ENCODE data around the gene SEZ6L.

SEZ6L gene

DNA sequence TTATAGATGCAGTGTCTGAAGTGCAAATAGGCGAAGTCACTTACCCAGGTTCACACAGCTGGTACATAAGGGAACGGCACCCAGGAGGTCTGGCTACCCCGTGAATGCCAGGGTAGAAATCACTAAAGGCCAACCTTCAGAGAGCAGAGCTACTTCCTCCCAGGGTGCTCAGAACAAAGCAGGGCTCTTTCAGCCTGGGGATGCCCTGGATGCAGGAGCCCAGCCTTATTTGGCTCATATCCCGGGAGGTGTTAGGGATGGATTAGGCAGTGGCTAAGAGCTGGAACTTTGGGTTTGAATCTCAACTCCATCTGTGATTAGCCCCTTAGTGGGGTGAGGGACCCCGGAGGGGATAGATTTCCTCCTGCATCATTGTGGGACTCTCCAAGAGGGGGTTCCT, 226.7 kb downstream of the SEZ6L start:
- H3K4me1 ChIP-seq (ENCODE audit: low read depth, poor library complexity, severe bottlenecking) = no peaks in the 10 kb centered on the region
- no peak overlapping the region for H3K27ac ChIP-seq
- no peak overlapping the region for H2AFZ ChIP-seq (ENCODE audit: low read depth)
- H3K36me3 ChIP-seq (ENCODE audit: insufficient read depth) = no peaks in the 10 kb centered on the region
- no peaks in the 10 kb centered on the region for H3K27me3 ChIP-seq (ENCODE audit: insufficient read depth, low read depth)
- no peak overlapping the region for H3K4me2 ChIP-seq
- no peak overlapping the region for H3K4me3 ChIP-seq (IDR thresholded peaks at IDR 0.05; ENCODE audit: insufficient read depth, low read depth, low read length)
- no peaks in the 10 kb centered on the region for H3K79me2 ChIP-seq (ENCODE audit: insufficient read depth, low read depth)
- H3K9ac ChIP-seq = no peak overlapping the region
- H4K20me1 ChIP-seq (ENCODE audit: insufficient read depth) = no peaks in the 10 kb centered on the region
- TF ChIP-seq, protein P1, sequence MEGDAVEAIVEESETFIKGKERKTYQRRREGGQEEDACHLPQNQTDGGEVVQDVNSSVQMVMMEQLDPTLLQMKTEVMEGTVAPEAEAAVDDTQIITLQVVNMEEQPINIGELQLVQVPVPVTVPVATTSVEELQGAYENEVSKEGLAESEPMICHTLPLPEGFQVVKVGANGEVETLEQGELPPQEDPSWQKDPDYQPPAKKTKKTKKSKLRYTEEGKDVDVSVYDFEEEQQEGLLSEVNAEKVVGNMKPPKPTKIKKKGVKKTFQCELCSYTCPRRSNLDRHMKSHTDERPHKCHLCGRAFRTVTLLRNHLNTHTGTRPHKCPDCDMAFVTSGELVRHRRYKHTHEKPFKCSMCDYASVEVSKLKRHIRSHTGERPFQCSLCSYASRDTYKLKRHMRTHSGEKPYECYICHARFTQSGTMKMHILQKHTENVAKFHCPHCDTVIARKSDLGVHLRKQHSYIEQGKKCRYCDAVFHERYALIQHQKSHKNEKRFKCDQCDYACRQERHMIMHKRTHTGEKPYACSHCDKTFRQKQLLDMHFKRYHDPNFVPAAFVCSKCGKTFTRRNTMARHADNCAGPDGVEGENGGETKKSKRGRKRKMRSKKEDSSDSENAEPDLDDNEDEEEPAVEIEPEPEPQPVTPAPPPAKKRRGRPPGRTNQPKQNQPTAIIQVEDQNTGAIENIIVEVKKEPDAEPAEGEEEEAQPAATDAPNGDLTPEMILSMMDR (conservative IDR thresholded peaks at IDR 0.05; ENCODE audit: low read depth, low read length) = no peak

DNA sequence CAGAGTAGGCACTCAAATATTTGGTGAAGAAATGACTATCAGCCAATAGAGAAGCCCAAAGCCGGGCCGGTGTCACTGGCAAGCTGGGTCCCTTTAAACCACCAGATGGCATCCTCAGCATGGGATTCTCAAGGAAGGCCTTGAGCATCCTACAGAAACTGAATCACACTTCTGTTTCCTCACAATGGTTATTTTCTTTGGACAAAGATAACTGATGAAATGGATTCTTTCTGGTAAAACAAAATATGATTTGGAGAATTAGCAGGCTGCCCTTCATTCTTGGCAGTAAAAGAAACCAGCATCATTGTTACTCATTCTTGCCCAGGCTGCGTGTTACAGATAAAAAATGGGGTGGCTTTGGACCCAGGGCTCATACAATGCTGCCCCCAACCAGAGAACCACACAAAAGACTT, 229.5 kb downstream of the SEZ6L start:
- no peaks in the 10 kb centered on the region for H3K79me2 ChIP-seq (ENCODE audit: insufficient read depth, low read depth)
- no peak overlapping the region for H3K4me3 ChIP-seq (IDR thresholded peaks at IDR 0.05; ENCODE audit: insufficient read depth, low read depth, low read length)
- no peak overlapping the region for H3K9ac ChIP-seq
- TF ChIP-seq, protein P1 (conservative IDR thresholded peaks at IDR 0.05; ENCODE audit: low read depth, low read length) = peak; percentile 50; the same call in 1 of the 2 replicates
- H4K20me1 ChIP-seq (ENCODE audit: insufficient read depth) = no peaks in the 10 kb centered on the region
- no peak overlapping the region for H2AFZ ChIP-seq (ENCODE audit: low read depth)
- H3K27me3 ChIP-seq (ENCODE audit: insufficient read depth, low read depth) = no peaks in the 10 kb centered on the region
- H3K4me1 ChIP-seq (ENCODE audit: low read depth, poor library complexity, severe bottlenecking) = no peaks in the 10 kb centered on the region
- H3K27ac ChIP-seq = no peak overlapping the region
- no peak overlapping the region for H3K4me2 ChIP-seq
- no peaks in the 10 kb centered on the region for H3K36me3 ChIP-seq (ENCODE audit: insufficient read depth)

DNA sequence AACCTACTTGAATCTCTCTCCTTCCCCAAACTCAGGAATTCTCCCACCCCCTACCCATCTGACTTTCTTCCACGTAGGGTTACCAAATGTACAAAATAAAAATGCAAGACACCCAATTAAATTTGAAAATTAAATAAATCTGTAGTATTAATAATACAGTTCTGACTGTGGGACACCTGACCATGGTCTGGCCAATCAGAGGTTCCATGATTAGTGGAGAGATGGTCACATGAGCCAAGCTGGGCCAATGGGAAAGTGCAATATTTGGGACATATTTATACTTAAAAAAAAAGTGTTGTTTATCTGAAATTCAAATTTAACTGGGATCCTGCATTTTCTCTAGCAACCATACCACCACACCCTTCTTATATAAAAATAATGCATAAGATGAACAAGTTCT, 230.0 kb downstream of the SEZ6L start:
- Histone ChIP-seq H3K4me3 (IDR thresholded peaks at IDR 0.05; ENCODE audit: insufficient read depth, low read depth, low read length) (no peak overlapping the region), H3K79me2 (ENCODE audit: insufficient read depth, low read depth) (no peaks in the 10 kb centered on the region), H4K20me1 (ENCODE audit: insufficient read depth) (no peaks in the 10 kb centered on the region), H2AFZ (ENCODE audit: low read depth) (no peak overlapping the region), H3K36me3 (ENCODE audit: insufficient read depth) (no peaks in the 10 kb centered on the region), H3K4me2 (no peak overlapping the region), H3K27ac (no peak overlapping the region), H3K27me3 (ENCODE audit: insufficient read depth, low read depth) (no peaks in the 10 kb centered on the region), H3K4me1 (ENCODE audit: low read depth, poor library complexity, severe bottlenecking) (no peaks in the 10 kb centered on the region), H3K9ac (no peak overlapping the region)
- TF ChIP-seq, protein P1 (conservative IDR thresholded peaks at IDR 0.05; ENCODE audit: low read depth, low read length) = no peak

DNA sequence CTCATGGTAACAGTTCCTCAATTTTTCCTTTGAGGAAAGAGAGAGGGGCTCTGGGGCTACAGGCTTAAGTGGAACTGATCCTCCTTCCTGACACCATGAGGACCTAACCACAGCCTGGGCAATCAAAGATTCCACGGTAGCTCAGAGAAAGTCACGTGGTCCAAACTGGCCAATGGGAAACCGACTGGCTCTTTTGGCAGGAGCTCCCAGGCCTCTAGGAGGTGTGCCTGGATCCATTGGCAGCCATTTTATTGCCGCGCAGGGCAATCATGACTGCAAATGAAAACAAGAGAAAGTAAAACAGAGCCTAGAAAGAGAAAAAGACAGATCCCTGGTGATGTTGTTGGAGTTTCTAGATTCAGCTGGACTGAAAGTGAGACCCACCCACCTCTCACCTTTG, 232.5 kb downstream of the SEZ6L start:
- TF ChIP-seq, protein P1 (conservative IDR thresholded peaks at IDR 0.05; ENCODE audit: low read depth, low read length) = no peak
- Histone ChIP-seq H3K27me3 (ENCODE audit: insufficient read depth, low read depth) (no peaks in the 10 kb centered on the region), H3K4me3 (IDR thresholded peaks at IDR 0.05; ENCODE audit: insufficient read depth, low read depth, low read length) (no peak overlapping the region)

More for the DNA sequence above, 232.5 kb downstream of the SEZ6L start:
- Histone ChIP-seq H3K27ac (no peak overlapping the region), H4K20me1 (ENCODE audit: insufficient read depth) (no peaks in the 10 kb centered on the region), H3K36me3 (ENCODE audit: insufficient read depth) (no peaks in the 10 kb centered on the region), H3K9ac (no peak overlapping the region), H3K79me2 (ENCODE audit: insufficient read depth, low read depth) (no peaks in the 10 kb centered on the region), H3K4me2 (no peak overlapping the region), H3K4me1 (ENCODE audit: low read depth, poor library complexity, severe bottlenecking) (no peaks in the 10 kb centered on the region), H2AFZ (ENCODE audit: low read depth) (no peak overlapping the region; the same call in 1 of the 2 replicates)

All from KMS-11 (cell line).